GM21825 (cell line): ENCODE measurements around the gene TYSND1.
"Not testable (repeated sequence)": the region's sequence is repeated elsewhere in the genome, so short reads cannot be mapped to it uniquely, and the experiment has no call there.

Source experiments
- ATAC-seq: cut with Tn5 transposase; IDR thresholded peaks from one replicate; pipeline ENCODE4 v1.9.1; 2021; ENCODE audit warnings: mild to moderate bottlenecking, moderate library complexity; ENCODE audit not compliant: unreplicated experiment

The TYSND1 gene

GRCh38 chr10:70146489-70147258, at the start of gene TYSND1:
Gene TYSND1 (minus strand): TSS chr10:70146700. CDS start chr10:70146586, 114 bp downstream.
- peak; percentile 90 for ATAC-seq

- ATAC-seq = no peak
Observed at GRCh38 chr10:70193391-70193844, 46.9 kb upstream of the TYSND1 start.

GRCh38 chr10:70192326-70192968, 45.9 kb upstream of the TYSND1 start:
- no peak for ATAC-seq

GRCh38 chr10:70191972-70192305, 45.4 kb upstream of the TYSND1 start:
- ATAC-seq = no peak

GRCh38 chr10:70191161-70191971, 44.9 kb upstream of the TYSND1 start:
- ATAC-seq = no peak

GRCh38 chr10:70190581-70190980, 44.1 kb upstream of the TYSND1 start:
- ATAC-seq = no peak

- no peak for ATAC-seq
Observed at GRCh38 chr10:70190102-70190501, 43.6 kb upstream of the TYSND1 start.

GRCh38 chr10:70188768-70189167, 42.3 kb upstream of the TYSND1 start:
- ATAC-seq = no peak

GRCh38 chr10:70186571-70186970, 40.1 kb upstream of the TYSND1 start:
- no peak for ATAC-seq

- ATAC-seq = no peak
Observed at GRCh38 chr10:70186090-70186489, 39.6 kb upstream of the TYSND1 start.

GRCh38 chr10:70183304-70183703, 36.8 kb upstream of the TYSND1 start:
- no peak for ATAC-seq

GRCh38 chr10:70179209-70179608, 32.7 kb upstream of the TYSND1 start:
- ATAC-seq = not testable (repeated sequence)

- no peak for ATAC-seq
Observed at GRCh38 chr10:70178139-70178725, 31.7 kb upstream of the TYSND1 start.

- ATAC-seq = no peak
Observed at GRCh38 chr10:70176441-70176840, 29.9 kb upstream of the TYSND1 start.

GRCh38 chr10:70175516-70175915, 29.0 kb upstream of the TYSND1 start:
- ATAC-seq = no peak

GRCh38 chr10:70174058-70174741, 27.7 kb upstream of the TYSND1 start:
- ATAC-seq = no peak

GRCh38 chr10:70169649-70170364, 23.3 kb upstream of the TYSND1 start:
- no peak for ATAC-seq

- no peak for ATAC-seq
Observed at GRCh38 chr10:70169011-70169410, 22.5 kb upstream of the TYSND1 start.

GRCh38 chr10:70167246-70167645, 20.7 kb upstream of the TYSND1 start:
- ATAC-seq = no peak

GRCh38 chr10:70166394-70166793, 19.9 kb upstream of the TYSND1 start:
- ATAC-seq = no peak
